SH-SY5Y (cell line): ENCODE data around the gene LIG3.

ENCODE experiments used
- GATA2 ChIP-seq: IDR thresholded peaks from 2 replicates; pipeline ENCODE4 v1.6.1; 2011; ENCODE audit warnings: mild to moderate bottlenecking, low read depth, low read length
- GATA3 ChIP-seq: IDR thresholded peaks from 2 replicates; pipeline ENCODE4 v1.6.1; 2011; ENCODE audit warnings: low read depth, mild to moderate bottlenecking, low read length, moderate library complexity

DNA sequence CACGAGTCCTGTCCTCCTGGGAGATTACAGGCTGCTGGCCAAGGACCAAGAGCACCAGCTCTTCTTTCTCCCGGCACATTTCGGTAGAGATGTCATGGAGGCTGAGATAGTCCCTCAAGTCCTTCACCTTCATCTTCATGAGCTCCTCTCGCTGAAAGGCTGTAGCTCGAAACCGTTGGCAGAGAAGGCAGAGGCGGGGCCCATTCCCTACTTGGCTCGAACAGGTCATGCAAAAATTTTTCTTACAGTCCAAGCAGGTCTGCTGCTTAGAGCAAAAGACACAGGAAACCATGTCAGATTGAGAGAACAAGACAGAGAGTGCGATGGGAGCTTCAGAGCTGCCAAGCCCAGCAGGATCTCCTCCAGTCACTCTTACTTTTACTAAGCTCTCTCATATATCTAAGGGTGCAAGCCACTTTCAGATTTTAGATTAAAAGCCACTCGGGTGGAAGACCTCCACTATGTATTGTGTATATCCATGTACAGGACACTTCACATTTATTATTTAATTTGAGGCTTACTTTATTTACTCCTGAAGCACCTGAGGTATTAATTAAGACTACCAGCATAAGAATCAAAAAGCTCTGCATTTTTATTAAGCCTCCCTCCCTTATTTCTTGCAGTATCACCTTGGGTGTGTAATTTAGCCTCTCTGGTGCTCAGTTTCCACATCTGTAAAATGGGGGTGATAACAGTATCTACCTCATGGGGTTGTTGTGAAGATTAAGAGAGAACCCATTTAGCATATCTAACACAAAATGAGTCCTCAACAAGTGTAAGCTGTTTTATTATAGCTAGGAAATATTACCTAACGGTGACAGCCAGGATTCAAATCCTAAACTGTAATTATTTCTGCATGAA lies 41.4 kb downstream of the LIG3 start:
- no peak for TF ChIP-seq GATA2
- TF ChIP-seq GATA3: no peak
